Measurements from ENCODE around the gene POLR2E. TPM values are rescaled to one million over a fixed set of nuclear protein-coding genes. Genes with fewer than 3 reads are reported as not detected.

POLR2E gene
- total RNA-seq, 2 experiments from 2014 or later, result 45.8 to 49.0 TPM

DNA sequence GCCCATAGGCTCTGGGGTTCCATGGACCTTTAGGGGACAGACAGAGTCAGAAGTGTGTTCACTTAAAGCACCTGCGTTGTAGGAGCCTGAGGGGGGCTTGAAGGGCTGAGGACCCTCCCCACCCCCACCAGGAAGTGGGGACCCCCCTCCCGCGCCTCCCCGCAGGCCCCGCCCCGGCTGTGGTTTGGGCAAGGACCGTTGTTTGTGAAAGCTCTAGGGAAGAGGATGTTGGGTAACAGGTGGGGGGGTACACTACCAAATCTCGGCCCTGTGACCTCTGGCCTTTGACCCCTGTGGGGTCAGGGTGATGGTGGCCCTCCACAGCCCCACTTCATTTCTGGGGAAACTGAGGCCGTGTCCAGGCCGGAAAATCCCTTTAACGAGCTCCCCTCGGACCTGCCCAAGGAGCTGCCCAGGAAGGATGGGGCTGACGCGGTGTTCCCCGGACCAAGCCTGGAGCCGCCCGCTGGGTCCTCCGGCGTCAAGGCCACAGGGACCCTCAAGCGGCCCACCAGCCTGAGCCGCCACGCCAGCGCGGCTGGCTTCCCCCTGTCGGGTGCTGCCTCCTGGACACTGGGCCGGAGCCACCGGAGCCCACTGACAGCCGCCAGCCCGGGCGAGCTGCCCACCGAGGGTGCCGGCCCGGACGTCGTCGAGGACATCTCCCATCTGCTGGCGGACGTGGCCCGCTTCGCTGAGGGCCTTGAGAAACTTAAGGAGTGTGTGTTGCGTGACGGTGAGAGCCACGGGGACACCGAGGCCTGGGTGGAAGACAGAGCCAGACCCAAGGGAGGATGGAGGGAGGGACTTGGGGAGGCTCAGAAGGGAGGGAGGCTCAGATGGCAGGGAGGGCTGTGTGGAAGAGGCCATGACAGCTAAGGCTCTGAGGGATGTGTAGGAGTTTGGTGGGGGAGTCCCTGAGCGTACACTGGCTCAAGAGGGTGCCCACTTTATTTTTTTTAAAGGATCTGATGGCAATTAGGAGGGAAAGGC lies 26.9 kb downstream of the POLR2E start:
- intact Hi-C loops (cut with DNase I, micrococcal nuclease), result loop anchor here (2.0 to 5.0 kb wide), 6 partner anchors 18 to 124 kb away; partner anchors contain the start of genes GPX4 (in 2 of the 2), RNU6-2 (in 2 of the 2) and TMEM259 (in 2 of the 2)
- Histone ChIP-seq H3K4me3 (ENCODE audit: low read length) (peak overlapping the region; percentile 98), H3K9me3 (ENCODE audit: control insufficient read depth in 1 of 2, insufficient read depth in 1 of 2, low read length in 2 of 2) (no peaks in the 10 kb centered on the region), H3K4me1 (ENCODE audit: insufficient read depth, low read length) (peaks cover 87% of the 10 kb centered on the region), H3K27ac (ENCODE audit: low read depth in 1 of 2, low read length in 2 of 2) (peak overlapping the region; percentile 71 to 98), H3K27me3 (ENCODE audit: control insufficient read depth in 1 of 2, insufficient read depth in 2 of 2, low read length in 2 of 2) (no peaks in the 10 kb centered on the region), H3K36me3 (ENCODE audit: insufficient read depth, low read length) (peaks cover 49% of the 10 kb centered on the region)
- peak in 13 of 14 experiments; percentile 72 to 90 (median 81) for DNase-seq
- peaks cover 70% of the 10 kb centered on the region for H3K4me1 Mint-ChIP-seq (ENCODE audit: low read depth)
- ChIA-PET CTCF (interaction anchor here (1.1 to 1.9 kb wide), 3 partner anchors 12 to 20 kb away, joined by 4 to 11 read pairs (median 6); no protein-coding TSS in a partner anchor), POLR2A (interaction anchor here (0.7 to 21.0 kb wide), 29 partner anchors 13 to 365 kb away, joined by 3 to 1253 read pairs (median 7); partner anchors contain the start of genes ABCA7, CIRBP, CNN2 and FAM174C)
- no peaks in the 10 kb centered on the region for H3K27me3 Mint-ChIP-seq
- H3K36me3 Mint-ChIP-seq (ENCODE audit: low read depth), result peaks cover 46% of the 10 kb centered on the region
- ATAC-seq (ENCODE audit: poor library complexity), result peak; percentile 20
- peak overlapping the region; percentile 96 for H3K27ac Mint-ChIP-seq
- peak overlapping the region; percentile 94 for H3K4me3 Mint-ChIP-seq
- TF ChIP-seq CTCF (IDR thresholded peaks at IDR 0.05), result no peak
- H3K9me3 Mint-ChIP-seq, result no peaks in the 10 kb centered on the region

DNA sequence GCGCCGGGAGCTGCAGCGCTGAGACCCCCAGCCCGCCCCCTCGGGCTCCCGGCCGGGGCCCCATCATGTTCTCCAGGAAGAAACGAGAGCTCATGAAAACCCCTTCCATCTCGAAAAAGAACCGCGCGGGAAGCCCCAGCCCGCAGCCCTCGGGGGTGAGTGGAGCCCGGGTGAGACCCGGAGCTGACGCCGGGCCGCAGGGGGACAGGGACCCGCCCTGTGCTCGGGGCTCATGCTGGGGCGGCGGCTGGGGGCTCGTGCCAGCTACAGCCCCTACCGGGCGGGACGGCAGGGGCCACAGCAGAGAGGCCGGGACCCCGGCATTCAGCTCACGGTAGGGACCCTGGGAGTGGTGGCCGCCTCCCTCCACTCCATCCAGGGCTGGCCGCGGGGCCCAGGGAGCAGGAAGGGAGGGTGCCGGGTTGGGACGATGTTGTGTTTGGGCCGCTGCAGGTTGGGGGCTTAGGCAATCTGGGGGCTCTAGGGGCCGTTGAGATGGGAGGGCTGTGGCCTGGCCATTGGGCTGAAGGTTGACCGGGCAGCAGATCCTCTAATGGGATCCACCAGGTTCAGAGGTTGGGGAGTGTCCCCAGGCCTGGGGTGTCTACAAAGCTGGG lies 27.7 kb downstream of the POLR2E start:
- Mint-ChIP-seq H3K27me3 (no peaks in the 10 kb centered on the region), H3K4me3 (peak overlapping the region; percentile 92), H3K27ac (peak overlapping the region; percentile 96), H3K9me3 (no peaks in the 10 kb centered on the region), H3K4me1 (ENCODE audit: low read depth) (peaks cover 66% of the 10 kb centered on the region), H3K36me3 (ENCODE audit: low read depth) (peaks cover 40% of the 10 kb centered on the region)
- Histone ChIP-seq H3K4me3 (ENCODE audit: low read length) (peak overlapping the region; percentile 98), H3K9me3 (ENCODE audit: control insufficient read depth in 1 of 2, insufficient read depth in 1 of 2, low read length in 2 of 2) (no peaks in the 10 kb centered on the region), H3K27ac (ENCODE audit: low read depth in 1 of 2, low read length in 2 of 2) (peak overlapping the region; percentile 71 to 98), H3K4me1 (ENCODE audit: insufficient read depth, low read length) (peaks cover 86% of the 10 kb centered on the region), H3K27me3 (ENCODE audit: control insufficient read depth in 1 of 2, insufficient read depth in 2 of 2, low read length in 2 of 2) (no peaks in the 10 kb centered on the region), H3K36me3 (ENCODE audit: insufficient read depth, low read length) (peaks cover 40% of the 10 kb centered on the region)
- DNase-seq (peak in 5 of 14 experiments; percentile 60 to 91 (median 70)), ATAC-seq (ENCODE audit: poor library complexity) (peak; percentile 40)
- ChIA-PET POLR2A (interaction anchor here (0.7 to 21.0 kb wide), 32 partner anchors 12 to 364 kb away, joined by 3 to 1253 read pairs (median 6); partner anchors contain the start of genes ABCA7, CIRBP, CNN2 and FAM174C), CTCF (interaction anchor here (0.6 to 2.0 kb wide), 9 partner anchors 8 to 204 kb away, joined by 3 to 11 read pairs (median 5); partner anchors contain the start of gene RNU6-2)
- intact Hi-C loops (cut with DNase I, micrococcal nuclease), result loop anchor here (1.0 to 5.0 kb wide), 4 partner anchors 10 to 125 kb away; partner anchors contain the start of genes GPX4 (in 2 of the 2), RNU6-2 (in 1 of the 2) and TMEM259 (in 1 of the 2)
- no peak for TF ChIP-seq CTCF (IDR thresholded peaks at IDR 0.05)

All from CD4-positive, alpha-beta T cell (primary cell).